Cardiac septum (tissue), 1 donor: ENCODE results near the gene MCC. TPM values are rescaled to one million over a fixed set of nuclear protein-coding genes. Genes with fewer than 3 reads are reported as not detected.

Experiments
- DNase-seq: peaks from one replicate; pipeline ENCODE4 v3.0.0-alpha.2; 2020; ENCODE audit warnings: low spot score
- intact Hi-C: fragments of 100-400 bp; cut with DNase I; formaldehyde crosslinking; loops from one replicate; pipeline ENCODE4 v1.14.0; 2022
- total RNA-seq: library from RNA; stranded (reverse); fragmentation: NEBNext Ultra II Directional; extraction: Animal tissue kit (Norgen Biotek cat#: 25700); gene quantifications from one replicate; pipeline ENCODE4 v1.2.1, GENCODE V29; 2021
- donor health status: DM: no; HTN: no; CAD: no.

MCC gene
- total RNA-seq, 1 donor from 2014 or later, result 17.7 TPM

DNA sequence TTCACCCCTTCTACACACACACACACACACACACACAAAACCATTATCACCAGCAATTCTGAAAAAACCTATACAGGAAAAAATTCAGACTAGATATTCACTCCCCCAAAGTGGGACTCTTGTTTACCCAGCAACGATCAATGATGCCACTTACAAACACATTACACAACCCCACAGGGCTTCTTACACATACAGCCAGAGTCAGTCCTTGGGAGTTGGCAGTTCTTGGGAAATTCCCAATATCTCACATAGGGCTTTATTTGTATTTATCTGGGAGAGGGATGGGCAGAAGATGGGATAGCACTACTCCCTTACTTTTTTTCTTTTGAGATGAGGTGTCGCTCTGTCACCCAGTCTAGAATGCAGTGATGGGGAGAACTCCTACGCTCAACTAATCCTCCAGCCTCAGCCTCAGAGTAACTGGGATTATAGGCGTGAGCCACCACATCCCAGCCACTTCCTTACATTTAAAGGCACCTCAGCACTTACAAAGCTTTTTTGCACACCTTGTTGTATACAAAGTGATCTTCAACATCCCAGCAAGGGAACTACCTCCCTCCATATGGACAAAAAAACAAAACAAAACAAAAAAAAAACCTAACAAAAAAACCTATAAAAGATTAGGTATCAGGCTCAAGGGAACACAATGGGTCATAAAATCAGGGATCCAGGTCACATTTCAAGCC, 221.9 kb downstream of the MCC start:
- no peak for DNase-seq
- intact Hi-C loops, result no loop called here

DNA sequence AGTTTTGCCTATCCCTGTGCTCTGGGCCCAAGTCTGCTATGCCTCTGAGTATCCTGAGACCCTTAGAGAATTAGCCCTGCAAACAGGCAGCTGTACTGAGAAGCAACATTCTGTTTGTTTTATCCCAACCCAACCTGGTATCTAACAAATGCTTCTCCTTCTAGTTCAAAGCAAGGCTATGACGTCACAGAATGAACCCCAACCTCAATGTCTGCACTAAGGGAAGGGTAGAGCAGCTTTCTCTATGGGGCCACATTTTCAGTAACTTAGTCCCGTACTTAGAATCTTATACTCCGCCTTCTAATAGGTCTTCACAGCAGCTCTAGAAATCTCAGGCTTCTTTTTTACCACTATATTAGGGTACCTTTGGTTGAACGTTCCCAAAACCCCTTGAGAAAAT, 223.1 kb downstream of the MCC start:
- no peak for DNase-seq
- intact Hi-C loops, result no loop called here

DNA sequence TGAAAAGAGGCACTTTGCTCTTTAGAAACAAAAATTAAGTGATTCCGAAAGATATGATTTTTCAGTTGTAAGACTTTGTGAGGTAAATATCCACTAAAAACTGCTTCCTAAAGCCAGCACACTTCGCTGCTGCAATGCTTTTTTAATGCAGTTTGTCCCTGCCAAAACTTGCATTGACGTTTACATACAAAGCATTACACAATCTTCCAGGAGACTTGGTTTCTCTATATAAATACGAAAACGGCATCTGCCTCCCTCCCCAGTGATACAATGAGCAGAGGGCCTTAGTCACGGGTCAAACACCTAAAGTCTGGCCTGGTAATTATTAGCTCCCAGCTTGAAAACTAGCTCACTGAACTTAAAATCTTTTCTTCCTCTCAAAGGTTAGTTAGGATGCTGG, 224.2 kb downstream of the MCC start:
- no peak for DNase-seq
- intact Hi-C loops, result no loop called here

DNA sequence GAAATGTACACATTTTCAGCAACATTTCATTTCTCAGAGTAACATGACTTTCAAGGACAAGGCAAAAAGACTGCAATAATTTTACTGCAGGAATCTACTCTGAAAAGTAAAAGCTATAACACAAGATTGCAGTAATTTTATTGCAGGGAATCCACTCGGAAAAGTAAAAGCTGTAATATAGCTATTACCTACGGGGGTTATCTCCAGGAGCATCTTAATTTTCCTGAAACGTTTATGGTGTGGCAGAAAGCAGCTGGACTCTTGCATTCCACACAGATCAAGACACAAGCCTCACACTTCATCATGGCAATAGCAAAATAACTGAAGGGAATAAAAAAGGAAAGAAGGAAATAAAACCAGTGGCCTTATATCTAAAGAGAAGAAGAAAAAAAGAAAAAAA, 224.7 kb downstream of the MCC start:
- intact Hi-C loops, result no loop called here
- DNase-seq, result no peak

DNA sequence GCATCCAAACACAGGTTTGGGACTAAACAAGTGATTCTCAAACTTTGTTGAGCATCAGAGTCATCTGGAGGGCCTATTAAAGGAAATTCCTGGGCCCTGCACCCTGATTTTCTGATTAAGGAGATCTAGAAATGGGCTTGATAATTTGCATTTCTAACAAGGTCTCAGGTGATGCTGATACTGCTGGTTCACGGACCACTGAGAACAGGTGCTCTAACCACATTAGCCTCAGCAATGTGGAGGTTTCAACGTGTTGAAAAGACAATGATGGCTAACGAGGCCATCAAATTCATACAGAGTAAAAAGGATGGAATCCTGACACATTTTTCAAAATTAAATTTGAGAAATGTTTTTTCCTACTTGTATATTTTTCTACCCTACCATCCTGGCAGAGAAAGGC, 225.6 kb downstream of the MCC start:
- no peak for DNase-seq
- intact Hi-C loops, result no loop called here

DNA sequence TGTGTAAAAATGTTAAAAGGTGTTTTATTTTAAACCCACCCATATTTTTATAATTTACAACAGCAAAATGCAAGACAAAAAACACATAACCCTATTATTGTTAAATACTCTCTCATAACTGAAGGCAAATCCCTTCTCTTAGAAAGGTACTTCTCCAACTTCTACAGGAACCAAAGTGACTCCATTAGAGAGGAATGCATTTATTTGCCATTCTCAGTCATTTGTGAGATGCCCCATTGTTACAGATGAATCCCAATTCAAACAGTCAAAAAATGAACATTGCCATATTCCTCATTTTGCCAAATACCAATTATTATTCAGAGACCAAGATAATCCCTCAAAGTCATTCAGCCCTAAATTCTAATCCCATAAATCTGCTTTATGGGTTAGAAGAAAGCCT, 229.2 kb downstream of the MCC start:
- intact Hi-C loops, result loop anchor here (5.0 kb wide), 1 partner anchor 33 kb away; no protein-coding TSS in a partner anchor
- DNase-seq, result no peak

DNA sequence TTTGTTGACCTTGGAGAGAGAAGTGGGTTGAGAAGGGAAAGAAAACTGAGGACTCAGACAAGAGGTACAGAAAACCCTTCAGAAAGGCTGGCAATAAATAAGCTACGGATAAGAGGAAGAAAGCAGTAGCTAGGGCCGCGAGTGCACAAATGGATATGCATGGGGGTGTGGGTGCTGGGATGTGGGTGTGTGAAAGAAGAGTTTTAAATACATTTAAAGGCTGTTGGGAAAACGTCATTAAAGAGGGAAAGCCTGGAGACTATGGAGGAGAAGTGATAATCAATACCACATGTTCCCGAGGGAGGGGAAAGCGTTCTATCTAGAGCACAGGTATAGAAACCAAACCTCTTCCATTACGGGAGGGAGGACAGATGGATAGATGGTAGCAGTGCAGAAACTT, 230.7 kb downstream of the MCC start:
- intact Hi-C loops, result loop anchor here (5.0 kb wide), 1 partner anchor 35 kb away; no protein-coding TSS in a partner anchor
- DNase-seq, result no peak

DNA sequence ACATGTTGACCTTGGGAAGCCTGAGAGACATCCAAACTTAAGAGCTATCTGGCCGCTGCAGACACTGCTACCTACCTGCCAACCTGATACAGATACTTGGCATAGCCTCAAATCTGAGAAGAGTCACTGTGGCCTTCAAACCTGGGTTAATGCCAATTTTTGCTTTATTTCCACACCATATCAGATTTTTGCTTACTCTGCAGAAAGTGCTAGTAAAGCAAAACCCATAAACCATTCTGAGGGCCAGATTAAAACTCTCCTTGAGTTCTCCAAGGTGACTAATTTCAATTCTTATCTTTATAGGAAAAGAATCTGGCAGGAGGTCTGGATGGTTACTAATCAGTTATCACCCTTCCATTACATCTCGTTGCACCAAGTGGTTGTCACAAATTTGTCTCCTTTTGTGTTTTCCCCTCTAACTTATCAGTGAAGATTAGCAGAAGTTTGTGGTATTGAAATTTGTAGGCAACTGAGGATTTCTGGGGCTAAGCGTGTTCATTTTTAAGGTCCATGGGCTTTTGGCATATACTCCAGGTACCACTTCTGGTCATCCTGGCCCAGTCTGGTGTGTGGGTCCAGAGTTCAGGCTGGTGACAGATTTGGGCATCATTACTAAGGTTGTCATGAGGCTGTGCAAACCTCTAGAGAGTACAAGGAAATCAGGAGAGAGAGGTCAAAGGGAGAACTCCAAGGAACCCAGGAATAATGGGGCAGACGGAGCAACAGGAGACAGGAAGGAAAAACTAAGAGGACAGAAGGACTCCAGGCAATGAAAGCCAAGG, 231.4 kb downstream of the MCC start:
- intact Hi-C loops, result loop anchor here (5.0 kb wide), 1 partner anchor 35 kb away; no protein-coding TSS in a partner anchor
- DNase-seq, result no peak

DNA sequence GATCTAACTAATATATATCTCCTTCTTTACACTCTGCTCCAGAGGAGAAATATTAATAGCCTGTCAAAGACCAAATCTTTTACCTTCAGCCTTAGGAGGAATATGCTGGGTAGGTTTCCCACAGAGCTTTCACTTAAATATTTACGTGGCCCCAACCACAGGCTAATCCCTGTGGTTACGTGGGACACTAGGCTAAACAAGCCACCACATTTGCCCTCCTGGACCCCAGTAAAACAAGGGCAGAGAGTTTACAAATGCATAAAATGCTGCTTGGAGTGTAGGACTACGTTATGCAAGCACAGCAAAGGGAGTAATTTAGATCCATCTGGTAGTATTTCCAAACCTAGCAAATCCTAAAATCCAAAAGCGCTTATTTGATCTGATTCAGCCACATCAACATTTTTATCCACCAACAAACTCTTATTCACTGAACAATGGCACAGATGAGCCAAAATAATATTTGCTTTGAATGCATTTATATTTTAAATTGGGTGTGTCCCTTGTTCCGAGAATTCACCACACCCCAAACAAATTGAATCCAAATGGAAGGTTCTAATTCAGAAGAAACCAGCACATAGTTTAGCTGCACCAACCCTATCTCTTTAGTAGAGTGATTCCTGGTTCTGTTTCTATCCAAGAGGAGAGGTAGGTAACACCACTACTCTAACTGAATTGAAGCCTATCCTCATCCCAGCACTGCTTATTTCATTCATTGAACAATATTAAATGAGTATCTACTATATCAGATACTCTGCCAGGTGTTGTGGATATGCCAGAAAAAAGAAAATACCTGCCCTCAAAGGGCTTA, 232.5 kb downstream of the MCC start:
- no peak for DNase-seq
- intact Hi-C loops, result loop anchor here (5.0 kb wide), 1 partner anchor 37 kb away; no protein-coding TSS in a partner anchor

DNA sequence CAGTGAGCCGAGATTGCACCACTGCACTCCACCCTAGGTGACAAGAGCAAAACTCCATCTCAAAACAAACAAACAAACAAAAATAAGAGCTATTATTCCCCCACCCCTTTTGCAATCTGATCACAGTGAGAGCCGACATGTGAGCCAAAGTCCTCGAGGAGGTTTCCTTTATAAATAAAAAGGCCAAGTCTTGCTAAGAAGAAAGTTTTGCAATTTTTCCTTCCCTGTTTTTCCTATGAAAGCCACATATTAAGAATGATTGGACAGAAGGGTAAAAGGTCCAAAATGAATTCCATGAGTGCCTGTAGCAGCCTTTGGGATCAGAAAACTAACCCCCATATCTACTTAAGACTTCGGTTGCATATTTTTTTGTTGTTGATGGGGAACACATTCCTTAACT, 233.1 kb downstream of the MCC start:
- DNase-seq, result no peak
- intact Hi-C loops, result loop anchor here (5.0 kb wide), 1 partner anchor 37 kb away; no protein-coding TSS in a partner anchor

DNA sequence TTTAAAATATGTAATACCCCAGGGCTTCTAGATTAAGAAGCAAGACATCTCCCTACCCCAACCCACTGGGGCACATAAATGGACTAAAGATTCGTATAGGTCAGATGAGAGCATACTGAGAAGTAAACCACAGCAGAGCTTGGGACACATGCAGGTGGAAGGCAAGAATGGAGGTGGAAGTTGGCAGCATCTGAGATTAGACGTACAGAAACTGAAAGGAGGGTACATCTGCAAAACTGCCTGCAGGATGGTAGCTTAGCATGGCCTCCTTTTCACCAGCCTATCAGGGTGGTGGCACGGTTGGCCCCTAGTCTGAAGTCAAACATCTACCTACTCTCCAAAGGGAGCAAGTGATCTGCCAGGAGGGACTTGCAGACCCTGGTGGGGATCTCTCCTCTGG, 235.2 kb downstream of the MCC start:
- no peak for DNase-seq
- intact Hi-C loops, result no loop called here

DNA sequence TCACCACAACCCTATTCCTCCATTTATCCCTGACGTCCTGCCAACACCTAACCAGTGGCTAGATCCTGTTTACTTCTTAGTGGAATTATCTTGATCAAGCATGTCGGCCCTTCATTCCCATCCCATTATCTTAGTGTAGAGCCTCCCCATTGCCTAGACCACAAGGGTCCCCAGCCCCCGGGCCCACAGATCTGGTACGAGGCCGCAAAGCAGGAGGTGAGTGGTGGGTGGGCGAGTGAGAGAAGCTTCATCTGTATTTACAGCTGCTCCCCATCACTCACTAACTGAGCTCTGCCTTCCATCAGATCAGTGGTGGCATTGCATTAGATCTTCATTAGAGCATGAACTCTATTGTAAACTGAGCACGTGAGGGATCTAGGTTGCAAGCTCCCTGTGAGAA, 236.2 kb downstream of the MCC start:
- DNase-seq, result no peak
- intact Hi-C loops, result no loop called here

DNA sequence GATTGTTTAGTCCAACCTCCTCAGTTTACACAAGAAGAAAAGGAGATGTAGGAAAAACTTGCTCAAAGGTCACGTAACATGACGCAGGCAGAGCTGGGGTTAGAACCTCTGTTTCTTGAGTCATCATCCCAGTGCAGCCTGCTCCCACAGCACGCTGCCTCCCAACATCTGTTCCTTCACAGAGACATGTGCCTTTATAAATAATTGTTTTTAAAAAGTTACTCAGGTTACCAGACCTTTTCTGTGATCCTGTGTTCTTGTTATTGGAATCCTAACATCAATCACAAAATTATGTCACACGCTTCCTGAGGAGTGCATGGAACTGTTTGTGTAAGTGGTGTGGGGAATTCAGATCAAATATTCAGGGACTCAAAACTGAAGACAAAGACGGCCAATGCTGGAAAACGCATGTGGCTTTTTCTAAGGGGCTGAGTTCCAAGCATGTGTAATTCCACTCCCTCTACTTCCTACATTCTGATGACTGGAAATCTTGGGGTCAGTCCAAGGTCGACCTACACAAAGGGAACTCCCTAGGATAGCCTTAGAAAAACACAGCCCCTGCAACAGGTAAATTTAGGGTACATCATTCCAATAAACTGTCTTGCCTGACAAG, 237.8 kb downstream of the MCC start:
- no peak for DNase-seq
- intact Hi-C loops, result no loop called here

DNA sequence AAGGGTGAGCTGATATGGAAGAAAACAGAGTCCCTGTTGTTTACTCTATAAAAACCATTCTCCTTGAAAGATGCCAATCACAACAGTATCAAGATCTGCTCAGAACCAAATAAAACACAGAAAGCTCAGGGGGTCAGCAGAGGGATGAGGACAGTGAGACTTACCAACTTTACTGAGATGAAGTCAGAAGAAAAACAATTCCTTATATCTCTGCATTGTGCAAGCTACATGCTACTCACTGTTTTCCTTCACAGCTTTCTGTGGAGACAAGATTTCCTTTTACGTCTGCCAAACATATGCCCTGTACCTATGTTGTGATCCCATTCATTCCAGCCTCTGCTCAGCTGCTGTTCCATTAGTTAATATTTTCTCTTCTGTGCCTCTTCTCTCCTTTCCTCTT, 239.0 kb downstream of the MCC start:
- intact Hi-C loops, result no loop called here
- DNase-seq, result no peak

DNA sequence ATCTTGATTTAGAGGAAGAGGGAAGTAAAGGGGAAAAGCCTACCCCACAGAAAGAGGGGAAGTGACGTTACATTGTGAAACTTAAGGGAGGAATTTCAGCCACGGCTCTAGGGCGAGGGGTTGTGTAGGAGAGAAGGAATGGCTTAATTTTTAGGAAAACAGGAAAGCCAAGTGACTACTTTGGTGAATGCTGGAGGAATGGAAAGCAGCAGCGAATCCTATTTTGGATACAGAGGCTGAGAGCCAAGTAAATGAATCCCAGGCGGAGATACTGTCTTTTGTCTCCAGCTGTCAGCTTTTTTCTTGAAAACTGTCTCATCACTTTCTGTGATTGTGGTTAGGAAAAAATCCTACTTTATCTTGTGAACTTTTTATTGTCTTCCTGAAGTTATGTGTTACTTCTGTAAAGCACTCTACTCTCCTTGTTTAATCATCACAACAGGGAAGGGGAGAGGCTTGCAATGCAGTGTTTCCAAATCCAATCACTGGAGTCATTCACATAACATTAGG, 241.8 kb downstream of the MCC start:
- intact Hi-C loops, result no loop called here
- no peak for DNase-seq

DNA sequence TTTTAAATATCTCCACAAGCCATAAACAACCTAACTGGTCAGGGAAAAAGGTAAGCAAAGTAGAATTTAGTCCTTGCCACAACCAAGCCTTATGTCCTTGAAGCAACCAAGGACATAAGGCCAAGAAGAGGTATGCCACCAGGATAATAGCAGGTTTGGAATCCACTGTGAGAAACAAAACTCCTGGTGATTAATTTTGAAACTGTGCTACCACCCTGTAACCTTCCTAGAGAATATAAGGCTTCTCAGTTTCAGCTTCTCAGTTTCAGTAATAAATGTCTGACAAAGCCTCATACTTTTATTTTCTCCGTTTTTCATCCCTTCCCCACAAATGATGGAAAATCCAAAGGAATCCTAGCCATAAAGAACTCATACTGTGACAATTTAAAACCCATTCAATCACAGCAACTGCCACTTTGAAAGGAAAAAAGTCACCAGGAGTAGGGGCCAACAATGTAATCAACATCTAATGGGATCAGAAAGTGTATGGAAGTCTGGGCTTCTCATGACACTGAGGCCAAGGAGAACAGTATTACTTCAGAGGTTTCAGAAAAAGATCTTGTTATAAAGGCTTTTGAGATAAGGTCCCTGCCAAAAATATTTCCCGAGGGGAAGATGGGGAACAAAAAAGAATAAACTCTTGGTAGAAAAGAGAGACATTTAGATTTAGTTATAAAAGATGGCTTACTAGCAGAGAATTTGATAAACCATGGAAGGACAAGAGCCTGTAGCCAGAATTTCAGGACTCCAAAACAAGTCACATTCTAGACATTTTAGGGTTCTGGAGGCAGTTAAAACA, 242.6 kb downstream of the MCC start:
- DNase-seq, result no peak
- intact Hi-C loops, result no loop called here

DNA sequence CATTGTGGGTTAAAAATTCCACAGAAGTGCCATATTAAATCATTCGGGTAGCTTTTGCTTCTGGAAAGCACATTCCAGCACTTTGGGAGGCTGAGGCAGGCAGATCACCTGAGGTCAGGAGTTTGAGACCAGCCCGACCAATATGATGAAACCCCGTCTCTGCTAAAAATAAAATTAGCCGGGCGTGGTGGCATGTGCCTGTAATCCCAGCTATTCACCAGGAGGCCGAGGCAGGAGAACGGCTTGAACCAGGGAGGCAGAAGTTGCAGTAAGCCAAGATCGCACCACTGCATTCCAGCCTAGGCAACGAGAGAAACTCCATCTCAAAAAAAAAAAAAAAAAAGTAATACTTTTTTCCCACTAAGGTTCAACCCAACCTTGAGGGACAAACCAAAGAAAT, 243.3 kb downstream of the MCC start:
- intact Hi-C loops, result no loop called here
- no peak for DNase-seq

DNA sequence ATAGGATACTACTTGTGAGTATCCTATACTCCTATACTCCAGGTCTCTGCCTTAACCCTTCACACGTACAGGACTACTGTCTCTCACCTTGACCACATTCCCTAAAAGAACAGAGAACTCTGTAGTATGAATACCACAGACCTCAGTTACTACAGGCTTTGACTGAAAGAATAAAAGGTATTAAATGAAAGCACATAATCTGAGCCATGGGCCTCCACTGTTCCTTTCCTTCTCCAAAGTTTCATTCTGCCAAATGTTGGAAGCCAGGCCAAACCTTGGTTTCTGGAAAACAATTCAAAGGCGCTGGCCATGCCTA, 244.9 kb downstream of the MCC start:
- intact Hi-C loops, result no loop called here
- DNase-seq, result no peak
